ENCODE measurements around the gene DDX1.

DNA sequence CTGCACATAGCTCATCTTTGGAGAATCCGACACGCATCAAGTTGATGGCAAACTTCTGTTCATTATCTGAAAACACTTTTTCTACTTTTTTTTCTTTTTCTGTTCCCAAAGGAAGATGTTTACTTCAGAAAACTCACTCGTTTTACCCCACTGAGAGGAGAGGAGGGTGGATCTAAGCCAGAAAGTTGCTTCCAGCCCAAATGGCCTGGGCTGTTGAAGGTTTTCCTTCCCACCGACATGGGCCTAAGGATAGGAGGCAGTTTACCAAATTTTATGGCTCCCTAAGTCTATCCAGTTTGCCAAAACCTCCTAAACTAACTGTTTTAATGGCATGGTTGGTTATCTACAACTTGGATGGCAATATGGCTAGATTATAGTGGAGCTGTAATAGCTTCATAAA is 70.4 kb downstream of the DDX1 start:
- TF ChIP-seq, protein P1, sequence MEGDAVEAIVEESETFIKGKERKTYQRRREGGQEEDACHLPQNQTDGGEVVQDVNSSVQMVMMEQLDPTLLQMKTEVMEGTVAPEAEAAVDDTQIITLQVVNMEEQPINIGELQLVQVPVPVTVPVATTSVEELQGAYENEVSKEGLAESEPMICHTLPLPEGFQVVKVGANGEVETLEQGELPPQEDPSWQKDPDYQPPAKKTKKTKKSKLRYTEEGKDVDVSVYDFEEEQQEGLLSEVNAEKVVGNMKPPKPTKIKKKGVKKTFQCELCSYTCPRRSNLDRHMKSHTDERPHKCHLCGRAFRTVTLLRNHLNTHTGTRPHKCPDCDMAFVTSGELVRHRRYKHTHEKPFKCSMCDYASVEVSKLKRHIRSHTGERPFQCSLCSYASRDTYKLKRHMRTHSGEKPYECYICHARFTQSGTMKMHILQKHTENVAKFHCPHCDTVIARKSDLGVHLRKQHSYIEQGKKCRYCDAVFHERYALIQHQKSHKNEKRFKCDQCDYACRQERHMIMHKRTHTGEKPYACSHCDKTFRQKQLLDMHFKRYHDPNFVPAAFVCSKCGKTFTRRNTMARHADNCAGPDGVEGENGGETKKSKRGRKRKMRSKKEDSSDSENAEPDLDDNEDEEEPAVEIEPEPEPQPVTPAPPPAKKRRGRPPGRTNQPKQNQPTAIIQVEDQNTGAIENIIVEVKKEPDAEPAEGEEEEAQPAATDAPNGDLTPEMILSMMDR (IDR thresholded peaks at IDR 0.05; ENCODE audit: insufficient read depth, low read length, poor library complexity, severe bottlenecking) = no peak
- no peak for TF ChIP-seq EZH2phosphoT487 (conservative IDR thresholded peaks at IDR 0.05; ENCODE audit: low read length)
